Medulla oblongata (tissue), 1 donor: ENCODE data around the gene REPIN1.
A peak's percentile ranks its signal among the peaks of the same experiment; 100 is the strongest.

Experiments used
- DNase-seq: peaks from one replicate; pipeline ENCODE4 v3.0.0-alpha.2; 2015; ENCODE audit errors: extremely low spot score

REPIN1 gene

DNA sequence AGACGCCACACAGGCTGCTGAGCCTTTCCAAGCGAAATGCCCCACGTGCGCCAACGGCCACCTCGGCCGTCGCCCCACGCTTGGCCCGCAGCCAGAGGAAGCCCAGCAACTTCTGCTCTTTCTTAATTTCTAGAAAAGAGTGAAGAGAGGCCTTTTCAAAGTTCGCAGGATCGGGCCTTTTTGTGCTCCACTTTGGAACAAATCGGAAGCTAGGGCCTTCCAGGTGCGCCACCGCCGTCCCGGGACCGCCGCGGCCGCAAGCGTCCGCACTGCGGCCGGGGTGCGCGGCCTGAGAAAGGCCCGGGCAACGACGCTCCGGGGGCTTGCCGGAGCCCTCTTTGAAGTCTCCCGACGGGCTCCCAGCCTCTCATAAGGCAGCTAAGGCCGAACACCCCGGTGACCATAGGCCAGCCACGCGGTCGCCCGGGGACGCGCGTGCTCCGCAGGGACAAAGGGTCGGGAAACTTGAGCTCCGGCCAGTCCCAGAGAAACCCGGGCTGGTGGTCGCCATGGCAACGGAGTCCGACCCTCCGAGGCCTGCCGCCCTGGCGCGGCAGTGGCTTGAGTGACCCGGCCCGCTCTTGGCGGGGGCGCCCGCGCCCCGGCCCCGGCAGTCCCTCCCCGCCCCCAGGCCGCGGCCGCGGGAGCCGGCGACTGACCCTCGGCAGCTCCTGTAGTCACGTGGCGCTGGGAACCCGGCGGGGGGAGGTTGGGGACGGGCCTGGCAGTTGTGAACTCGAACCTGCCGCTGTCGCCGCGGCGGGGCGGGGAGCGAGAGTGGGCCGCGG lies at the start of gene REPIN1:
REPIN1 (plus strand) TSS at position 727 of the 788 bp plus-strand sequence. CDS start 890 bp downstream, outside the sequence.
- DNase-seq, result peak; percentile 87

DNA sequence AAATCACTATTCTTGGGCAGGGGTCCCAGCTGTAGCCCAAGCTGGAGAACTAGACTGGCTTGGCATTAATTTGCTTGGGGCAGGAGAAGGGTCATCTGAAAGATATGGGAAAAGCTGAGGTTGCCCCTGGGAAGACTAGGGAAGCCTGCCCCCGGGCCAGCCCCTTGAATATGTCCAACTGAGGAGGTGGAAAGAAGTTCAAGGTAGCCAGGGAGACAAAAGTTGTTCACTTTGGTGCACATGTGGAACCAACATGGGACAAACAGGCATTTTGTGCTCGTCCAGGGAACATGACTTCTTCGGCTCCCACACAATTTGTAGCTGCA lies 46.9 kb upstream of the REPIN1 start:
- DNase-seq, result no peak

DNA sequence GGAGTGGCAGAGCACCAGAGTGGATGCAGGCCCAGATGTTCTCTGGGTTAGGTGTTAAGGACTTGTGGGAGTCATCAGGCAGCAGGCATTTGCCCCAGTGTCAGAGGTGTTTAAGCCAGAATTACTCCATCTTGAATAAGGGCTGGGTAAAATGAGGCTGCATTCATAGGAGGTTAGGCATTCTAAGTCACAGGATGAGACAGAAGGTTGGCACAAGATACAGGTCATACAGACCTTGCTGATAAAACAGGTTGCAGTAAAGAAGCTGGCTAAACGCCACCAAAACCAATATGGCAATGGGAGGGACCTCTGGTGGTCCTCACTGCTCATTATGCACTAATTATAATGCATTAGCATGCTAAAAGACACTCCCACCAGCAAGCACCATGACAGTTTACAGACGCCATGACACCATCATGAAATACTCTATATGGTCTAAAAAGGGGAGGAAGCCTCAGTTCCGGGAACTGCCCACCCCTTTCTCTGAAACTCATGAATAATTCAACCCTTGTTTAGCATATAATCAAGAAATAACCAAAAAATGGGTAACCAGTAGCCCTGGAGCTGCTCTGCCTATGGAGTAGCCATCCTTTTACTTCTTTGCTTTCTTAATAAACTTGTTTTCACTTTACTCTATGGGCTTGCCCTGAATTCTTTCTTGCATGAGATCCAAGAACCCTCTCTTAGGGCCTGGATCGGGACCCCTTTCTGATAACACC lies 46.3 kb upstream of the REPIN1 start:
- no peak for DNase-seq

DNA sequence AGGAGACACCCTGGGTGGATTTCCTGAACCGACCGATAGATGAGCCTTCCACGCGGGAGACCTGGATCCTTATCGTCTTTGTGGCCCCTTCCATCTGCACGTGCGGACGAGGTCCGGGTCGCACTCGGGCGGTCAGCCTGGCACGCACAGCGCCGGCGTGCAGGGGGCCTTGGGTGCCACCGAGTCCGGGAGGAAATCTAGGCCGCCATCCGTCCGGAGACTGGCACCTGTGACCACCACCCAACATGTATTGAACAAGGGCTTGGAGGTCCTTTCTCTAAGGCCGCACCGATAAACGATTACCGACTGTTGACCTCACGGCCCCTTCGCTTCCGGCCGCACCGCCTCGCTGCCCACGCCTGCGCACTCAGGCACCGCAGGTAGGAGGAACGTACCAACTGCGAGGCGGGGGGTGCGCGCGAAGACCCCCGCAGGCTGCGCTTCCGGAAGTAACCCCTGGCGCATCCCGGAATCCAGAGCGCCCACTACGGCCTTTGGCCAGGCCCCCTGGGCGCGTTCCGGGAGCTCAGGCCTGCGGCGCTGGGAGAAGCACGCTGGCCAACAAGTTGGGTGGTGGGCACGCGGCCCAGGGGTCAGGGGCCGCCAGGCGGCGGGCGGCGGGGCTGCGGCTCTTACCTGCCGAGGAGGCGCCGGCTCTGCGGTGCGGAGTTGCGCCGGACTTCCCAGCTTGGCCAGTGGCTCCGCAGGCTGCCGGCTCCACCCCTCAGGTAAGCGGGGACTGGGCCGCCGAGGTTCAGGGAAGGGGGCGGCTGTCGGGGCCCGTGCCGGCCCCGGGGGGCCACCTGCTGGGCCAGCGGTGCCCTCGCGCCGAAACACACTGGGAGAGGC lies 45.6 kb upstream of the REPIN1 start, which contains the start of the genes ACTR3C and LRRC61:
ACTR3C (minus strand) TSS at position 713 of the 849 bp plus-strand sequence. CDS start 28,249 bp downstream, outside the sequence.
LRRC61 (plus strand) TSS at position 523 of the 849 bp plus-strand sequence. CDS start 13,507 bp downstream, outside the sequence.
- DNase-seq, result no peak

DNA sequence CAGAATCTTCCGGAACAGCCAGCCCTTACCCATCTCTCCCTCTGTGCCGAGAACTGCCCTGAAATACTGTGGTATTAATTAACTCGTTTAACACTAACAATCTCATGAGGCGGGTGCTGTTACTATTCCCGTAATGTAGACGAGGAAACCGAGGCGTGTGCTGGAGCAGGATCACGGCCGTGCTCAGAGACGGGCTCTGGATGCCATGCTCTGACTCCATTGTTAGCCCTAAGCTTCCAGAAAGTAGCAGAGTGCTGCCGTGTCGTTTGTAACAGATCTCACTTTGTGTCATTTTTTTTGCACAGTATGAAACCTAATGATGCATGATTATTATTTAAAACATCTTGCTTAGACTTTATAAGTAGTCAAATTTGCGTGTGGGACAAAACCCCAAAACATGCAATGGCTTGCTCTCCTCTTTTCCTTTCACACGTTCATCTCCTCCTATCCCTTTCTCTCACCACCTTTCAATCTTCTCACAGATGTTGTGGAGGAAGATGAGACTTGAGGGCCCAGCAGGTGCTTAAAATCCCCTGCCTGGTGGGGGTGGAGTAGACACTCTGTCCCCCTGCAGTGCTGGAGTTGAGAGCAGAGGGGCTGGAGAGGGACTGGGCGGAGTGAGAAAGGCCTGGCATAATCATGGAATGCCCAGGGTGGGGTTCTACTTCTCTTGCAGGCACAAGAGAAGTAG lies 44.8 kb upstream of the REPIN1 start:
- DNase-seq, result no peak

DNA sequence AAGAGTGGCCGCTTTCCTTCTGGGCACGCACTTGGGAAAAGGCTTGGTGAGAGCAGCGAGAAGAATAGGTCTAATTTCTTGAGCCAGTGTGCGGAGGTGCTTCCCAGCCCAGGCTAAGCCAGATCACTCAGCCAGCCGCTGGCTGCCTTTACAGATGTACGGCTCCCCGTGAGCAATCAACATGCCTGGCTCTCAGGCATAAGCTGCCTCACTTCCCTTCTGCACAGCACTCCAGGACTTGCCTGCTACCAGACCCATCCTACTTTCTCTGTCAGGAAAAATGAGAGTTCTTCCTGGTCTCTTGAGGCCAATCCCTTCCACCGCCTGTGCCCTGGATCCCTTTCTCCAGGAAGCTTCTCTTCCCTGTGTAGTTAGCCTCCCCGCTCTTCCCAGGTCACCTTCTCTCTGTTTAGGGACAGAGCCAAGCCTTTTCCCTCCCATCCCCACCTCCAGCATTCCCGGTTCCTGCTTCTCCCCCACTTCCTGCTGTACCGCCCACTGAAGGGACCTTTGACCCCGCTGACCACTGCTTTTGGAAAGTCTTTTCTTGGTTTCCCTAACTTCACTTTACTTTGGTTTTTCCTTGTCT lies 44.2 kb upstream of the REPIN1 start:
- DNase-seq, result no peak

DNA sequence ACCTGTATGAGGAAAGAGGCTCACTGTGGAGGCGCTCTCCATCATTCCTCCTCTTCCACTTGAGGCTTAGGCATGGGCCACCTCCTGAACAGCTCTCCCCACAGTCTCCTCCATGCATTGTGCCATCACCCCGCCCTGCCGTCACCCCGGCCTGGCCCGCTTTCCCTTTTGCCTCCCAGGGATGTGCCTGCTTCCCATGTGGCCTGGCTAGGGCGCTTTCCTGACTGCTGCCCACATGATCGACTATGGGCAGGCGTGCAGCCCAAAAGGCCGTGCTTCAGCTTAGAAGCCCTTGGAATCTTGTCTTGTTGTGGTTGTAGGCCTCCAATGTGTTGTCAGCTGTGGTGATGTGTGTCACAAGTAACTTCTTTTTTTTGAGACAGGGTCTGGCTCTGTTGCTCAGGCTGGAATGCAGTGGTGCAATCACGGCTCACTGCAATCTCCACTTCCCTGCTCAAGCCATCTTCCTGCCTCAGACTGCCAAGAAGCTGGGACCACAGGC lies 43.5 kb upstream of the REPIN1 start:
- no peak for DNase-seq

DNA sequence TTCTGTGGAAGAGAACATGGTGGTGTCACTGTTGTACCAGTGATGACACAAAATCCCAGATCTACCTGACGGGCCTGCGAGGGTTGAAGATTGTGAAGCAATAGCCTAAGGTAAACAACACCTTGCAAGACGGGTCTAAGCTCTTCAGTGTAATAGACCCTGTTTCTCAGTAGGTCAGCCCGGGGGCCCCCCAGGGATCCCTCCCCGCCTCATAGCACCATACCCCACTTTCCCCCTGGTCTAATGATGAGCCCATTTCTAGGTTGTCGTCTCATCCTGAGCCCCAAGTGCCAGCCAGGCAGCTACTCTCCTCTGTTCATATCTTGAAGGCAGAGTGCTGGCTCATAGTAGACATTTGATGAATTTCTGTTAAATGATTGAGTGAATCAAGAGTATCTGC lies 42.7 kb upstream of the REPIN1 start:
- no peak for DNase-seq

DNA sequence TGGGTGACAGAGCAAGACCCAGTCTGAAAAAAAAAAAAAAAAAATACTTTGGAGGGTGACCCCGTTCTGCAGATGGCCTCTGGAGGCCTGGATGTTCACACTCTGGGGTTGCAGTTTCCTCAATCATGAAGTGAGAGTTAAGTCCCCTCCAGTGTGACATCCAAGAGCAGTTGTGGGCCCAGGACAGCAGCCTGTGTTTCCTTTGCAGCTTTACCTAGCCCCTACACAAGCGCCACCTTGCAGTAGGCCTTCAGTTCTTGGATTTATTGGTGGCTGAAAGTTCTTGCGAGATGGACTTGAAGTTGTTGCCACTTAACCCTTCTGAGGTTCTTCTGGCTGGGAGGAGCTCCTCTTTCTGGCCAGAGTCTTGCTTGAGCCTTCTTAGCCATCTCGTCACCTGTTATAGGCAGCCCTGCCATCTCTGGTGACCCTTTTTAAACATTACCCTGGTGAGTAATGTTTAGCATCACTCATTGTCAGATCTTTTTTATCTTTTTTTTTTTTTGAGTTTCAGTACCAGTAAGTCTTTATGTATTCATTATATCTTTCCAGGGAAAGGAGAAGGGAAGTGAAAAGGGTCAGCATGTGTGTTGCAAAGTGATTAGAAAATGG lies 41.9 kb upstream of the REPIN1 start:
- no peak for DNase-seq

DNA sequence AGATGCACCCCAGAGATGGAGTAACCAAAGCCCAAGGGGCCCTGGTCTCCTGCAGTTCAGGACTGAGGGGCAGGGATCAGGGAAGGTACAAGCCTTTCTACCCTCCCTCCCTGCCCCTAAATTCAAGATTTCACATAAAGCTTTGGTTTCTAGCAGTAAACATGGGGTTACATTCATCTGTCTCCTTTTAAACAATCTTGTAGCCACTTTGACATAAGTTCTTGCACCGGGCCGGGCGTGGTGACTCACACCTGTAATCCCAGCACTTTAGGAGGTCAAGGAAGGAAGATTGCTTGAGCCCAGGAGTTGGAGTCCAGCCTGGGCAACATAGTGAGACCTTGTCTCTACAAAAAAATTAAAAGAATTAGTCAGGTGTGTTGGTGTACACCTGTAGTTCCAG lies 41.3 kb upstream of the REPIN1 start:
- no peak for DNase-seq

DNA sequence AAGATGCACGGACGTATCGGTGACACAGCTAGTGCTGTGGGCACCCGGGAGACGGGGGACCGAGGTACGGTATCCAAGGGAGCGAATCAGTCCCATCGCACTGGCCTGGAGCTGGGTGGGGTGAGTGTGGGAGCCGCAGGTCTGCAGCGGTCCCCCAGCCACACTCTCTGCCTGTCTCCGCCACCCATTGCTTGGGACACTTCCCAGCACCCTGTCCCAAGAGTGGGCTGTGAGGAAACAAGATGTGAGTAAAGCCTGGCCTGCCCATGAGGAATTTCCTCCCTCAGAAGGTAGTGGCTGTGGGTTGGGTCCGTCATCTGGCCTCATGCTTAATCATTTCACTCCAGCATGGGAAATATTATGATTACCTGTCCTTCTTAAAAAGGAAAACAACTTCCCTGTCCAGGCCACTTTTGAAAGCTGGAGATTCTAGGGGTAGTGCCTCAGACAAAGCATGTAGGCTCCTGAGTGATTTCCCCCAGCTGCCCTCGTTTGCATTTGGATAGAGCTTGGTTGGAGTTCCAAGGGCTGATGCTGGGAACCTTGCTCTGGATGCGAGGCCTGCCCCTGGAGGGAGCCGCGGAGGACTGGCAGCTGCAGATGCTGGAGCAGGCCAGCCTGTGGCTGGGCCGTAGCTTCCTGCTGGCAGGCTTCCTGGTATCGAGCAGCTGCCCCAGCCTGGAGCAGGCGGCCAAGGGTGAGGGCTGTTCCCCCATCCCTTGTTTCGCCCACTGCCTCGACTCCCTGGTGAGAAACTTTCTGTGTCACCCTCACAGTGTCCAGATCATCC lies 39.1 kb upstream of the REPIN1 start:
- peak; percentile 52 for DNase-seq

DNA sequence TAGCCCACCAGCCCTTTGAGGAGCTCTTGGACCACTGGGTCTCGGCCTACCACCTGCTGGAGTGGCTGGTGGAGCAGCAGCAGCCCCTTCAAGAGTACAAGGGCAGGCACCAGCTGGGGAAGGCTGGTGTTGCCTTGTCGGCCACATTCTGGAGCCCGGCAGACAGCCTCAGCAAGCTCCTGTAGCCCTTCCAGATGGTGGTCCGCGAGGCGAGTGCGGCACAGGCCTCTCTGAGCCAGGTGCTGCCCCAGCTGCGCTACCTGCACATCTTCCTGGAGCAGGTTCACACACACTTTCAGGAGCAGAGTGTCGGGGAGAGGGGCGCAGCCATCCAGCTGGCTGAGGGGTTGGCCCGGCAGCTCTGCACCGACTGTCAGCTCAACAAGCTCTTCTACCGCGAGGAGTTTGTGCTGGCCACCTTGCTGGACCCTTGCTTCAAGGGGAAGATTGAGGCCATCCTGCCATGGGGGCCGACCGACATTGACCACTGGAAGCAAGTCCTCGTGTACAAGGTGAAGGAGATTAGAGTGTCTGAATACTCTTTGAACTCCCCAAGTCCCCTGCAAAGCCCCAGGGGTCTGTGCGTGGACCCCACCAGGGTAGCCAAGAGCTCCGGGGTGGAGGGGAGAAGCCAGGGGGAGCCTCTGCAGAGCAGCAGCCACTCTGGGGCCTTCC lies 38.3 kb upstream of the REPIN1 start:
- no peak for DNase-seq

DNA sequence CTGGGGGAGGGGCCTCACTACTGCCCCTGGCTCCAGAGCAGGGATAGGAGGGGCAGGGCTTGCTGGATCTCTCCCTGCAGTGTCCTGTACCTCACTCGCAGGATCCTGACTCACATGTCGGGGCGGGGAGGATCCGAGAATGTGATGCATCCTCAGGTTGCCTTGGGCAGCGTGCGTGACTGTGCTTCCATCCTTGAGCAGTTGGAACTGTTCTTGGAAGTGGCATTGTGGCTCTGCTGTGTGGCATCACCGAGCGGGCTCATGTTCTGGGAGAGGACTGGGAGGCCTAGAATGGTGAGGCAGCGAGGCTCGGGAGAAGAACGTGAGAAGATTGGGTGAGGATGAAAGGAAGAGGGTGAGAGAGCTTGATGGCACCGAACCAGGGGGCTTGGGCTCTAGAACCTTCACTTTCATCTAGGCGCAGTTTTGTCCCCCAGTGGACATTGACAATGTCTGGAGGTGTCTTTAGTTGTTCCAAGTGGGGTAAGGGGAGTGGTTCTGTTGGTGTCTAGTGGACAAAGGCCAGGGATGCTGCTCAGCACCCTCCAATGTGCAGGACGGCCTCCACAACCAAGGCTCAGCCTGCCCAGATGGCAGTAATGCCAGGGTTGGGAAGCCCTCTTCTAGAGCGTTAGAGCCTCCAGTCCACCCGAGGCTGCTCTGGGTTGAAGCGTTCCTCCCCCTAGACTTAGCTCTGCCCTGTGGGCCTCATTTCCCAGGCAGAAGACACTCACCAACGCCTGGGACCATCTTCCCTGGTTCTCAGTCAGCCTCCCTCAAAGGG lies 35.6 kb upstream of the REPIN1 start:
- no peak for DNase-seq

DNA sequence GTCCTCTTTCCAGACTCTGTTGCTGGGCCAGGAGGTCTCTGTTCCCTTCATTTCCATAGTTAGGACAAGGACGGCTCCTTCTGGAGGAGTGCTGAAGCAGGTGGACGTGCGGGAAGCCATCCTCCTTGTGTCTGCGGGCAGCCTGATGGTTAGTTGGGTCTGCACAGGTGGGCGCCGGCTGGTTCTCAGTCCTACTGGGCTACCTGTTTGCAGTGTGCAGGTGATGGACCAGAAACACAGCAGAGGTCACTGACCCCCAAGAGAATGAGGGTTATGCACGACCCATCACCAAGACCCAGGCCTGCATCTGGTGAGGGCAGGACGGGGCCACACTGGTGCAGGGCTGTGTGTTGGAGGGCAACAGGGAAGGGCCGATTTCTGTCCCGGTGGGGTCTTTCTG lies 35.0 kb upstream of the REPIN1 start:
- no peak for DNase-seq

DNA sequence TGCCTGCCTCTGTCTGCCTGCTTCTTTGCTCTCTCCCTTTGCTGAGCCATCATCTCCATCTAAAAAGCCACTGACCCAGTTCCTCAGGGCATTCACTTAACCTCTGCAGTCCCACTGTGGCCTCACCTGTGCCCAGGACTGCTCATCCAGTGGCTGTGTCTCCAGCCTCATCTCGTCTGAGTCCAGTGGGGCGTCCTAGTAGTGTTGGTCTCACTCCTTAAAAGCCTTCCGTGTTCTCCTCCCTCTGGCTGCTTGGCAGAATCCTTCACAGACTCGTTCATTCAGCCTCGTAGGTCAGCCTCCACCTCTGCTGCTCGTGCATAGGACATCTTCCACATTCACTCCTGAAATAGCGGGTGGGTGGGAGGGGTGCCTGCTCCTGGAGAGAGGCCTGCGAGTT lies 34.5 kb upstream of the REPIN1 start:
- DNase-seq, result no peak

DNA sequence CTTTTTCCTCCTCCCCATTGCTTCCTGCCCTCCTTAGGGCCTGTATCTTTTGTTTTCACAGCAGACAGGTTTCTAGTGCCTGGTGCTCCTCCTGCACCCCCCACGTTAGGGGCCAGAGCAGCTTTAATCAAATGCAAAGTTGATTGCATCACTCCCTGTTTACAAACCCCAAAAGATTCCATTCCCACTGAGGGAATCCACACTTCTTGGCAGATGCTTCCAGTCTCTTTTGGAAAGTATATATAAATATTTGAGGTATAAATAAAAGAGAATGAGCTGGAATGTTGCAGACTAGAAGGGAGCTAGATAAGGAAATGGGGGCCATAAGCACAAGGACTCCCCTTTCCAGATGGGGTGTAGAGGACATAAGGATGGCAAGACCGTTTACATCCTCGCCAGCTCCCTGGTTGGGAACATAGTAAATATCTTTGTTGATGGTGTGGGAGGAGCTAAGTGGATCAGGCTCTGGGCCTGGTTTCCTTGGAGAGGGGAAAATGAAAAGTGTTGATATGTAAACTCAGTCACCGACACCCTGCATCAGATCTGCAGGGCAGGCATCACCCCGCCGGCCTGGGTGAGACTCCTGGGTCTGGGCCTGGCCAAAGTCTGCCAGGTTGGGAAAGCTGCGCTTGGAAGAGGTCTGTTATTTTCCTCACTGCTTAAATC lies 33.4 kb upstream of the REPIN1 start:
- no peak for DNase-seq

DNA sequence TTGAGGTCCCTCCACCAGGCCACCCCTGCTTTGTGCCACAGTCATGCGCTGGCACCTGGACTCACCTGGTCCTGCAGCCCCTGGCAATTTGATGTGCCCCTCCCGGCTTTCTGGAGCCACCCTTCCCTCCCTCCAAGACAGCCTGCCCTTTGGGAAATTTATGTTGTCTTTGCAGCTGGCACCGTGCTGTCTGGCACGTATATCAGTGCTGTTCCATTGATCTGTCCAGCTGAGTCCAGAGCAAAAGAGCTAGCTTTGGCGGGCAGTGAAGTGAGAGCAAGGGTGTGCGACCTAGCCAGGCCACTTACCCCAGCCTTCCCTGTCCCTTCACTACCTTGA lies 32.9 kb upstream of the REPIN1 start:
- no peak for DNase-seq

DNA sequence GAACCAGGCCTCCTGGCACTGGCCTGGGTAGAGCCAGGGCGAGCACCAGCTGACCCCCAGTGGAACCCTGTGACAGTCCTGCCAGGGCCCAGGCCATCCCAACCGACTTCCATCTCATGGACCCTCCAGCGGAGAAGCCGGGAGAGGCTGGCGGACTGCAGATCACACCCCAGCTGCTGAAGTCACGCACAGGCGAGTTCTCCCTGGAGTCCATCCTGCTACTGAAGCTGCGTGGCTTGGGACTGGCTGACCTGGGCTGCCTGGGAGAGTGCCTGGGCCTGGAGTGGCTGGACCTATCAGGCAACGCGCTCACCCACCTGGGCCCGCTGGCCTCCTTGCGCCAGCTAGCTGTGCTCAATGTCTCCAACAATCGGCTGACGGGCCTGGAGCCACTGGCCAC lies 31.9 kb upstream of the REPIN1 start:
- no peak for DNase-seq
